HG02623 (cell line): ENCODE measurements around the gene AGT.
"Not testable (repeated sequence)": the region's sequence is repeated elsewhere in the genome, so short reads cannot be mapped to it uniquely, and the experiment has no call there.

Experiments used
- ATAC-seq: cut with Tn5 transposase; IDR thresholded peaks from one replicate; pipeline ENCODE4 v1.9.1; 2021; ENCODE audit warnings: moderate library complexity; ENCODE audit not compliant: unreplicated experiment

AGT gene

DNA sequence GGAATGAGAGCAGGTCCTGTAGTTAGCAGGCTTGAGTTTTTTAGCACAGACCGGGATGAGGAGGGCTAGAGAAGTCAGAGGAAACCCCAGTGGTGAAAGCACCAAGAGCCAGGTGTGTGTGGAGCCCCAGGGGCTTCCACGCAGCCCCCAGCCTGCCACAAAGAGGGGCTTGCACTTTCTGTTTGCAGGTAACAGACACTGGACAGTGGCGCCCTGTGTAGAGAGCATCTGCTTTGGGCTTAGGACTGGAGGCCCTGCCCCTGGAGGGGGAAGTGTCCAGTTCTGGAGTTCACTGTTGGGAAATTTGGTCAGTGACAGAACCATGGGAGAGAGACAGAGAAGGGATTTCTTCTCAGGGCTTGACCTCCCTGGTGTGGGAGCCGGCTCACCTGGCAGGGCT, 19.5 kb downstream of the AGT start:
- ATAC-seq = no peak

DNA sequence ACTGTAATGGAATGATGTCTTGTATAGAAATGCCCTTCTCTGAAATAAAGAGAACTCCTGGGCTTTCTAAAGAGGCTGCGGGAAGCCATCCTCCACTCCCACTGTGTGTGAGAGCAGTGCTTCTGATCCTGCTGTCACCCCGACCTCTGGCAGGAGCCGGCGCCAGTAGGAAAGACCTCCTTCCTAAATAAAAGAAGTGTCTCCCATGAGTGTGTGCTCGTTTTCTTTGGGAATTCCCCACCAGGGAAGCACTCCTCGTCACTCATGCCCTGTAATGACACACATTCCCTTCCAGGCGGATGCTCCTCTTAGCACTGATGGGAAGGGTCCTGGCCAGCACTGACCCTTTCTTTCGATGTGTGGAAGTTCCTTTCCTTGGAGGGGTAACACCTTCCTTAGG, 20.1 kb downstream of the AGT start:
- ATAC-seq = no peak

DNA sequence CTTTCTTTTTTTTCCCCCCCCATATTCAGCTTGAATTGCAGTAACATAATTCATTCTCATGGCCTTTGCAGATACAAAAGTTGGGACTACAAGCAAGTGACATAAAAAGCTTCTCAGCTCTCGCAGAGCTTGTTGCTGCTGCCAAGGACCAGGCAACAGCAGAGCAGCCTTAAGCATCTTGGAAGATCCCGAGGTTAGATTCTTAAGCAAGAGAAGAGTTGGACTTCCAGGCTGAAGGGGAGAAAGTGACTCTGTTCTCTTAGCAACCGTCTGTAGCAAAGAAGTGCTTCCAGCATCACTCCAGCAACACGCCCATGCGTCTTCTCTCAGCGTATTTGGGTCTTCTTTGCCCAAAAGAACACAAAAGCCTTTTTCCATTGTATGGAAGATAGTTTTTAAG, 20.7 kb downstream of the AGT start:
- no peak for ATAC-seq

DNA sequence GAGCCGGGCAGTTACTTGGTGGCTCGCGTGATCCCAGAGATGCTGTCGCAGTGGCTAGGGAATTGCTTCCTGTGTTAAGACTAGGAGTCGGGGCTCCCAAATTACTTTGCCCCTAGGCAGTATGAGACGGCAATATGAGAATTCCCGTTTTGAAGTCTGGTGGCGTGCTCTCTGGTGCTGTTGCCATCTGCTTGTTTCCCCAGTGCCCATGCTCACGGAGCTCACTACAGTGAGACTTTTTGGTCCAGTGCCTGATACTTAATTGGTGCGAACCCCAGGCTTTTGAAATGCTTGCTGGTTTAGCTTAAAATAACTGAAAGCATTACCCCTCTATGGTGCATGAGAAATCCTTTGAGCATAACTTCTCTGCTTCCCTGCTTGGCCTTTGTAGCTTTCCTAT, 22.3 kb downstream of the AGT start:
- no peak for ATAC-seq

DNA sequence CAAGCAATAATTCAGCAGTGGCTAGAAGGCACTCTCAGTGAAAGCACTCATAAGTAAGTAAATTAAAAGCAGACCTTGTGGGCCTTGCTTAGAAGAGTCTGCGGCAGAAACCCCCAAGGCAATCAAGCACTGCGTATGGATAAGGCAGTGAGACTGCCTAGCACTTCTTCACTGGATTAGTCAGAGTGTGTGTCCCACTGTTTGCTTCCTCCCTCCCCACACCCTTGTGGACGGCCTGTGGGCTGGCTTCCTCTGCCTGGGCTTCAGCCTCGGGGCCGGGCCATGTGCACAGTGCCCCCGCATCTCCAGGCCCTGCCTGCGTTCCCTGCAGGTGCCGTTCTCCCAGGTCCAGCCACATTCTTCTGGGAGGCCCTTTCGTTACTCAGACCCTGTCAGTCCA, 23.8 kb downstream of the AGT start:
- ATAC-seq = no peak

DNA sequence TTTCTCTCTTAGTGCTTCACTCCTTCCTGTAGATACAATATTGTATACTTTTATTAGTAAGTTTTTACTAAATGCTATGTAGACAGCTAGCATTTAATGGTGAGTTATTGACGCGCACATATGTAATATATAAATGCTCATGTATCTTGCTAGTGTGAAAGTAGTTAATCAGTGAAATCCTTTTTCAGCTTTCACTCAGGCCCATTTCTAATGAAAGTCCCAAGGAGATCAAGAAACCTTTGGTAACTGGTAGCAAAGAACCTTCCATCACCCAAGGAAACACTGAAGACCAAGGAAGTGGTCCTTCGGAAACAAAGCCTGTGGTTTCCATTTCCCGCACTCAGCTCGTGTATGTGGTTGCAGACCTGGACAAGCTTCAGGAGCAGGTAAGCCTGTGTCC, 27.2 kb downstream of the AGT start:
- no peak for ATAC-seq

DNA sequence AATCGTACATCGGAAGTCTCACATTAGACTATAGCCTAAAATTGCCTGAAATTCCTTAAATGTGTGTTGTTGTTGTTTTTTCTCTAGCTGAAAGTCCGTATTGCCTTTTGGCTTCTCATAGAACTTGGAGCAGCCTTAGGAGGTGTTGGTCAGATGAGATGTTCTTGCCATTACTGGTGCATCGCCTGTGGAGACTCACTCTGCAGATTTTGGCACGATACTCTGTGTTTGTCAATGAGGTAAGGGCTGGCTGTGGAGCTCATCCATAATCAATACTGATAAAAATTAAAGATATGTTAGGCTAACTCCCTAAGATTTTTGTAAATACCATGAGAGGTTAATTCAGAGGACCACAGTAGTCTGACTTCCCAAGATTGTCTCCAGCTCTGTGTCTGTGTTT, 28.9 kb downstream of the AGT start:
- no peak for ATAC-seq

DNA sequence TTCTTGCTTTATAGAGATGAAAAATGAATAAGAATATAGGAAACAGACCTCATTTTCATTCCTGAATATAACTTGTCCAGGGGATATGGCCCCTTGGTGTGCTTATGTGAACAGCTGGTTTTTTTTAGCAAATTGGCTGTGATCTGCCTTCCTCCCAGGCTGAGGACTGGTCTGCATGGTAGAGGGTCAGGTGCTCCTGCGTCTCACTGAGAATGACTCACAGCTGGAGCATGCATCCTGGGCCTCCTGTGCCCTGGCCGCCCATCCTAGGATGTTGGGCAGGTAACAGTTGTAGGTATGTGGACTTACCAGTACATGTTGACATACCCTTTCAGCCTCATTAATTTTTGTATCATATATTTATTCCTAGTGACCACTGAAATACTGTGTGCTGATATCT, 29.8 kb downstream of the AGT start:
- no peak for ATAC-seq

DNA sequence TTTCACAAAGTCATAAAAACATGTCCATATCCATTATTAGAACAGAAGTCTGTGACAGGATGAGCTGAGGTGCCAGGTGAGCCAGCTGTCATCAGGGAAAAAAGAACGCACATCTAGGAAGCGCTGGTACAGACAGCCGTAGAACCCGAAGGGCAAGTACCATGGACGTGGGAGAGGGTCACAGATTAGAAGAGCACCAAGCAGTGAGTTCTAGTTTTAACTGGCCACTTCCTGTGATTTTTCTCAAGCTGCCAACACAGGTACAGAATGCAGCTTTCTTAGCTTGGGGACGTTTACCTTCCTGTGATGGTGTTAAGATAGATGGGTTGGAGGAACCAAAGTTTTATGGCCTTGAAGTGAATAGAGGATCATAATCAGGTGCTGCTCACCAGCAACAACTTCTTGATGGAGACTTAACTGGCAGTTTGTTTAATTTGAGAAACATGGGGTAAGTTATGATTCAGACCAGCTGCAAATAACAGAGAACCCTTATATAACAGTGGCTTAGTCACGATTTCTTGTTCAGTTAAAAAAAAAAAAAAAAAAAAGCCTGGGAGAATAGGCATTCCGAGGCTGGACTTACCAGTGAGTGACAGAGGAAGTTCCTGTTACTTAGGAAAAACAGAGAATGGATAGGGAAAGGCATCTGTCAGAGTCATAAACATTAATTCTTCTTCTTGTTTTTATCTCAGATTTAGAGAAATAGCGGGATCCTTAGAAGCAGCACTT, 30.9 kb downstream of the AGT start:
- no peak for ATAC-seq

DNA sequence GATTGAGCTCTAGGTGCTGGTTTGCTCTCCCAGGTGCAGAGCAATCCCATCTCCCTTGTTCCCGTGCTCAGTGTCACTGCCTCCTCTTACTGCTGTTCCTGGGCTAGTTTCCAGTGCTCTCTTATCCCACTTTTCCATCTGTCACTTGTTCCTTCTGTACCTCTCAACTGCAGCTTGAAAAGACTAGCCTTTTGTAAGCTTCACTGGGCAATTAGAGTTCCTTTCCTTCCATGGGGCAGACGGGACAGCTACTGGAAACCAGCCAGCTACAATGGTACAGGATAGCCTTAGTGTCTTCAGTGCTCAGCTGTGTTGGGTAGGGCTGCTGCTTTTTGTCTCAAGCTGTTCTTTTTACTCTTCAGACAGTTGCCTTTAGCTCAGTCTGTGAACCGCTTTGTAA, 31.6 kb downstream of the AGT start:
- no peak for ATAC-seq

DNA sequence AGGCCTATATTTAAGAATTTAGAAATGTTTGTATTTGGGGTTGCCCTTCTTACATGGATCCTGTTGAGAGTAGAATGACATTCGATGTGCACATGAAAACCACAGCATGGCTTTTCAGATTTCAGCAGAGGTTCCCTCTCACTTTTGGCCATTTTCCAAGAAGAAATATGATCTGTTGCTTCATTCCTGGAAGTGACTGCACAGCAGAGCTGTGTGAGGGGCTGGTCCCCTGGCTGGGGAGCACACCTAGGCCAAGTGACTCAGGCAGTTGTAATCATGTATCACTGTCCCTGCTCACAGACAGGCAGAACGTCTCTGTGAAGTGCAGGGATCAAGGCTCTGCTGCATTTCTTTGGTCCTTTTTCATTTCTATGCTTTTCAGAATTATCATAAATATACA, 32.3 kb downstream of the AGT start:
- no peak for ATAC-seq

DNA sequence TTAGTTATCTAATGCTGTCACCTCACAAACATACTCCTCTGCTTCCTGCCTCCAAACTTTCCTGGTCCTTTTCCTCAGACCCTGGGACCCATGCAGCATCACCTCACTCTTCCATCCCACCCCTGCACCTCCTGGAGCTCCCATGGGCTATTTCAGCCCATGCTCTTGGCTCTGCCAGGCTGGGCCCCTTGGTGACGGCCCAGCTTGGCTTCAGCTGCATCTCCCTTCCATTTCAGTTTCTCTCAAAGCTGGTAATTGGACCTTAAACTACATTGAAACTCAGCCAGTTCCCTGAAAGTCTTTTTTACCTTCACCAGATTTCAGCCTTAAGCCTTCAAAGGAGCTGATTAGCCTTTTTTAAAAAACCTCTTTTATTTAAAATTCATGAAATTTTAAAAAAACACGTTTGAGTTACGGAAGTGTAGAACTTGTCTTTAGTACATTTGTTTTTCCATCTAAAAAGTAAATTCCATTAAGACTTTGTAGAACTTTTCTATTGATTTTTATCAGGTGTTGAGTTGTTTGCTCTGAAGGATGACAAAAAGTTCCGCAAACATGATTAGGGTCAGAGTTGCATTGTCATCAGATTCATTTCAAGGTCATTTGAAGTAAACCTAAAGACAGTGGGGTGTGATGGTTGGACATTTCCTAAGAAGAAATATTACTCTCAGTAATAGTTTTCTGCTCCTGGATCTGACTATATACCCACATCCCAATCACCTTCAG, 33.5 kb downstream of the AGT start:
- no peak for ATAC-seq

DNA sequence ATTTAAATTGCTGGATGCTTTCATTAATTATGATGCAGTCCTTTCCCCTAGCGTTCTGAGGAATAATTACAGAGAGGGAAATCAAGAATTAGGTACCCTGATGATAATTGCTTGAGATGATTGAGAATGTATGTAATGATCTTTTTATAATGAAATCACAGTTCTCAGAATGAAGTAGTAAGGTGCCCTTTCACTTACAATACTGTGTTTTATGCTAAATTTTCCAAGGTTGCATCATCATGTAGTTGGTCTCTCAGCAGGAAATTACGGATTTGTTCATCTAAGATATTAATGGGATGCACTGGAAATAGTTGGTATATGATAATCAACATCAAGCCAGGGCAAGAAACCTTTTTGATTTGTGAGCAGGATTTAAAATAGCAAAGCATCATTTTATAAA, 34.1 kb downstream of the AGT start:
- ATAC-seq = no peak

DNA sequence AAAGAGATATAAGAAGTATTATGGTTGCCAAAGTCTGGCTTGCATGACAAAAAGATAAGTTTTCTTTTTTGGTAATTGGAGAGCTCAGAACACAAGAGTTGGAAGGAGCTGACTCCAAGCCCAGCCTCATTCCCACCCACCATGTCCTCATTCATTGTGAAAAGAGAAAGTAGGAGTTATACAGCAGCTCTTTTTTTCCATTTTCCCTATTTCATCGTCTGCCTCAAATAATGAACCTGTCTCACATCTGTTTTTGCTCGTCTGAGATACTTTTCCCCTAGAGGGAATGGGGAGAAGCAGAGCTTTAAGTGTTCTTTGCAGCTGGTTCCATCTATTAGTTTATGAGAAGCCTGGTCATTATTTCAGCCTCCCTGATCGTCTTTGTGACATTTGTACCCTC, 34.7 kb downstream of the AGT start:
- ATAC-seq = no peak

DNA sequence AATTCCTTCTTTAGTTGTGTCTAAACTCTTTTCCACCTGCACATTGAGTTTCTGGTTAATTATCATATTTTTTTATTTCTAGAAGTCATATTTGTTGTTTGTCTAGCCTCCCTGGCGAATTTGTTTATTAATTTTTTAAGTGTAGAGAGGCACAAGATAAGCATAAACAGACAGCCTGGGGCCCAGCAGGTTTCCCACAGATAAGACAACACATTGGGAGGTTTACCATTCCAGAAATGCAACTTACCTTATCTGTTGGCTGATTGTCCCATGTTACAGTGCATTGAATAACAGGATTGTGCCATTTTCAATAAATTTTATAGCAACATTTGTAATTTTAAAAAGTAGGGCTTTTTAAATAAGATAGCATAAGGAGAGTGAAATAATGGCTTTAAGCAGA, 36.7 kb downstream of the AGT start:
- ATAC-seq = no peak

DNA sequence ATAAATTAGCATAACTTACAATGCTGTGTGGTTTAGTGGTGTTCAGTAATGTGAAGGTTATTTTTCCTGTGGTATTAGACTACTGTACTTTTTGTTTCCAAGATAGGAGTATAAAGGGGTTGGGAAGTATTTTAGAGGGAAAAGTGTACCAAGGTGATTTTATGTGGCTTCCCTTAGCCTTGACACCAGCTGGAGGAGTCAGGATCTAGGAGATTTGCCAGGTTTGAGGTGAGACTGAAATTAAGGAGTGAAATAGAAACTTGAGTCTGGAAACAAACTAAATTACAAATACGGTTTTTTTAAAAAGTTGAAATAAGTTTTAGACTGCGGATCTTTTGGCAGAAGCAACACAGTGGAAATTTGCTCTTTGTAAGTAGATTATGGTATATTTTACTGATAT, 39.3 kb downstream of the AGT start:
- ATAC-seq = no peak

DNA sequence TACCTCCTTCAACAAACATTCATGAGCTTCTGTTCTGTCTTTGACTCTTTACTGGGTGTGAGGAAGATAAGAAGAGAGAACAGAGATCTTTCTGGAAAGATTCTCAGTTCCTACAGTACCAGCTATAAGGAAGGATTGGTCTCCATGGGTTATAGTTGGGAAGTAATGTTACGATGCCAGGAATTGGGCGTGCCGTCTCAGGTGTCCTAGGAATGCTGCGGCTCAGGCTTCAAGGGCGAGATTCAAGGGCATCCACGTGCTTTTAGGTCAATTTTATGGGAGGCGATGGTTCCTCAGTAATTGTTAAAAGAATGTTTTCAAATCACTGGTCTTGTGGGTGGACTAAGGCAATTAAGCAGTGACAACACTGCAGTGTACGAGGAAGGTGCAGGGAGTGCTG, 44.4 kb downstream of the AGT start:
- no peak for ATAC-seq

DNA sequence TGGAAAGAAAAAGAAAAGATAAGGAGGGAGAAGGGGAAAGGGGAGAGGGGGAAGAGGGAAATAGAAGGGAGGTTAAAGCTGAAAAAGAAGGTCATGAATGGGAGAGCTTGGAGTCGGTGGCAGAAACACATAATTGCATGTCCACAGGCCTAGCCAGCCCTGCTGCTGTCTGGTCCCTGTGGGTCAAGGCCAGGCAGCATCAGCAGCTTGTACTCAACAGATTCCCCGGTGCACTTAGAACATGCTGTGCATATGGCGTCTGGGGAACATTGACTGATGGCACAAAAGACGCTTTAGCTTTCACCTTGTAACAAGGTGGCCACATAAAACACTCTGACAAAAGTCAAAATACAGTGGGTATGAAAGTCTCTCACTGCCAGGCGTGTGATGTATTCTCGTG, 45.7 kb downstream of the AGT start:
- no peak for ATAC-seq

DNA sequence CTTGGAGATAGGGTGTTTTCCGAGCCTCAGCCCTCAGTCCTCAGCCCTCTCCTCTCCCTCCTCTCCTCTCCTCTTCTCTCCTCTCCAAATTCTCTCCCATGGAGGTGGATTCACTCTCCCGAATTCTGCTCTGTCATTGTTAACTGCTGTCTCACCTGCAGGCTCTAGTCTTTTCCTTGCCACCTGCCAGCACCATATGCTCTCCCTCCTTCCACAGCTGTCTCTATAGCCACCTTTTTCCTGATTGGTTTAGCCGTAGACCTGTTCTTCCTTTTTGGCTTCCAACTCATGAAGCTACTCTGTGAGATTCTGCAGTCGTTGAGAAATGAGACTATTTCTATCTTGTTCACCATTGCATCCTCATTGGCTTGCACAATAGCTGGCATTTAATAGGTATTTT, 51.9 kb downstream of the AGT start:
- no peak for ATAC-seq

DNA sequence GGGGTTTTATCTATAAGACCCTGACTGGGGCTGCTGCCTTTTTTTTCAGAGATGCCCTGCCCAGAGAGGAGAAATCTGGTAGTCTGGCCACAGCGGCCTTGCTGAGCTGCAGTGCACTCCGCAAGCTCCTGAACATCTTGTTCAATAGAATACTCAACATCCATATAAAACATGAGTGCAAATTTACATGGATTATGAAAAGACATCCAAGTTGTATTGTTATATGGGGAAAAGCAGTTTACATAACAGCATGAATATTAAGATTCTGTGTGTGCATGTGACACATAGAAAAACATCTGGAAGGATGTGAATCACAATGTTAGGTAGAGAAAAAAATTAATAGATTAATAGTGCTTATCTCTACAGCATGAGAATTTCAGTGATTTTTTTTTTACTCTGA, 55.2 kb downstream of the AGT start:
- no peak for ATAC-seq

DNA sequence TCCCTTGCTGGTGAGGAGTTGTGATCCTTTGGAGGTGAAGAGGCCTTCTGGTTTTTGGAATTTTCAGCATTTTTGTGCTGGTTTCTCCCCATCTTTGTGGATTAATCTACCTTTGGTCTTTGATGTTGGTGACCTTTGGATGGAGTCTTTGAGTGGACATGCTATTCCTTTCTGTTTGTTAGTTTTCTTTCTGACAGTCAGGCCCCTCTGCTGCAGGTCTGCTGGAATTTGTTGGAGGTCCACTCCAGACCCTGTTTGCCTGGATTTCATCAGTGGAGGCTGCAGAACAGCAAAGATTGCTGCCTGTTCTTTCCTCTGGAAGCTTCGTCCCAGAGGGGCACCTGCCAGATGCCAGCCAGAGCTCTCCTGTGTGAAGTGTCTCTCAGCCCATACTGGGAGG, 55.8 kb downstream of the AGT start:
- not testable (repeated sequence) for ATAC-seq

DNA sequence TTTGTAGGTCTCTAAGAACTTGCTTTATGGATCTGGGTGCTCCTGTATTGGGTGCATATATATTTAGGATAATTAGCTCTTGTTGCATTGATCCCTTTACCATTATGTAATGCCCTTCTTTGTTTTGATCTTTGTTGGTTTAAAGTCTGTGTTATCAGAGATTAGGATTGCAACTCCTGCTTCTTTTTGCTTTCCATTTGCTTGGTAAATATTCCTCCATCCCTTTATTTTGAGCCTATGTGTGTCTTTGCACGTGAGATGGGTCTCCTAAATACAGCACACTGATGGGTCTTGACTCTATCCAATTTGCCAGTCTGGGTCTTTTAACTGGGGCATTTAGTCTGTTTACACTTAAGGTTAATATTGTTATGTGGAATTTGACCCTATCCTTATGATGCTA, 57.2 kb downstream of the AGT start:
- ATAC-seq = not testable (repeated sequence)
